ENCODE data around the gene SZRD1. TPM values are rescaled to one million over a fixed set of nuclear protein-coding genes. Genes with fewer than 3 reads are reported as not detected.

Gene SZRD1
- total RNA-seq, 1 donor from 2014 or later: 82.6 TPM

GRCh38 chr1:16445052-16445451, 78.0 kb downstream of the SZRD1 start:
- DNase-seq (ENCODE audit: low read depth): no peak
- TF ChIP-seq, protein P1, sequence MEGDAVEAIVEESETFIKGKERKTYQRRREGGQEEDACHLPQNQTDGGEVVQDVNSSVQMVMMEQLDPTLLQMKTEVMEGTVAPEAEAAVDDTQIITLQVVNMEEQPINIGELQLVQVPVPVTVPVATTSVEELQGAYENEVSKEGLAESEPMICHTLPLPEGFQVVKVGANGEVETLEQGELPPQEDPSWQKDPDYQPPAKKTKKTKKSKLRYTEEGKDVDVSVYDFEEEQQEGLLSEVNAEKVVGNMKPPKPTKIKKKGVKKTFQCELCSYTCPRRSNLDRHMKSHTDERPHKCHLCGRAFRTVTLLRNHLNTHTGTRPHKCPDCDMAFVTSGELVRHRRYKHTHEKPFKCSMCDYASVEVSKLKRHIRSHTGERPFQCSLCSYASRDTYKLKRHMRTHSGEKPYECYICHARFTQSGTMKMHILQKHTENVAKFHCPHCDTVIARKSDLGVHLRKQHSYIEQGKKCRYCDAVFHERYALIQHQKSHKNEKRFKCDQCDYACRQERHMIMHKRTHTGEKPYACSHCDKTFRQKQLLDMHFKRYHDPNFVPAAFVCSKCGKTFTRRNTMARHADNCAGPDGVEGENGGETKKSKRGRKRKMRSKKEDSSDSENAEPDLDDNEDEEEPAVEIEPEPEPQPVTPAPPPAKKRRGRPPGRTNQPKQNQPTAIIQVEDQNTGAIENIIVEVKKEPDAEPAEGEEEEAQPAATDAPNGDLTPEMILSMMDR (conservative IDR thresholded peaks at IDR 0.05; ENCODE audit: low read depth, low read length): no peak
- no peak overlapping the region for H3K4me3 ChIP-seq (ENCODE audit: low read depth, low read length)

GRCh38 chr1:16446116-16446515, 79.1 kb downstream of the SZRD1 start:
- H3K4me3 ChIP-seq (ENCODE audit: low read depth, low read length): no peak overlapping the region
- DNase-seq (ENCODE audit: low read depth): no peak
- TF ChIP-seq, protein P1 (conservative IDR thresholded peaks at IDR 0.05; ENCODE audit: low read depth, low read length): no peak

GRCh38 chr1:16447641-16448040, 80.6 kb downstream of the SZRD1 start:
- TF ChIP-seq, protein P1 (conservative IDR thresholded peaks at IDR 0.05; ENCODE audit: low read depth, low read length): no peak
- DNase-seq (ENCODE audit: low read depth): no peak
- no peak overlapping the region for H3K4me3 ChIP-seq (ENCODE audit: low read depth, low read length)

Other genes starting within 250 kb of the SZRD1 start
- 112 and 131 TPM in 2 replicates for gene EPHA2, start 211.2 kb upstream of the SZRD1 start, total RNA-seq
- 7.9 and 14.3 TPM in 2 replicates for gene ARHGEF19, start 154.6 kb upstream of the SZRD1 start, total RNA-seq
- 2.5 and 2.8 TPM in 2 replicates for gene CPLANE2, start 130.1 kb upstream of the SZRD1 start, total RNA-seq
- gene FBXO42, start 14.8 kb upstream of the SZRD1 start, total RNA-seq: 5.8 and 11.9 TPM in 2 replicates
- gene SPATA21, start 70.2 kb downstream of the SZRD1 start, total RNA-seq: not detected in 2 replicates
- 118 and 131 TPM in 2 replicates for gene NECAP2, start 73.5 kb downstream of the SZRD1 start, total RNA-seq
- gene RNU1-1, start 147.0 kb downstream of the SZRD1 start, total RNA-seq: under 0.01 TPM in 2 replicates
- gene NBPF1, start 246.3 kb downstream of the SZRD1 start, total RNA-seq: 9.2 and 9.7 TPM in 2 replicates

Measured in epithelial cell of proximal tubule (primary cell).